ENCODE data around the gene ARHGAP30.

DNA sequence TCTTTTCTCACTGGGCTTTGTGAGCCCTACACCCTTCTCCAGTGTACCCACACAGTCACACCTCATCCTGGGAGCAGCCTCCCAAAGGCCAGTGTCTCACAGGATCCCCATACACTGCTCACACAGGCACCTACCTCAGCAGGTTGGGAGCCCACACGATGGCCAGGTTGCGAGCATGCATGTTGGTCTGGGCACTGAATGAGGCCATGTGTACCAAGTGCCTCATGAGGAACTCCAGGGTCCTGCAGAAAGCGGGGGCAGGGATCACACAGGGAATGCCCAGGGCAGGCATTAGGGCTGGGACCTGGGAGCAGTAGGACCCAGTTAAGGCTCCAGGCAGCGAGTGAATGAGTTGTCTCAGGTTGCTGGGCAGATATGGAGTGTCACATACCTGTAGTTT lies 15.5 kb downstream of the ARHGAP30 start:
- TF ChIP-seq, protein P1, sequence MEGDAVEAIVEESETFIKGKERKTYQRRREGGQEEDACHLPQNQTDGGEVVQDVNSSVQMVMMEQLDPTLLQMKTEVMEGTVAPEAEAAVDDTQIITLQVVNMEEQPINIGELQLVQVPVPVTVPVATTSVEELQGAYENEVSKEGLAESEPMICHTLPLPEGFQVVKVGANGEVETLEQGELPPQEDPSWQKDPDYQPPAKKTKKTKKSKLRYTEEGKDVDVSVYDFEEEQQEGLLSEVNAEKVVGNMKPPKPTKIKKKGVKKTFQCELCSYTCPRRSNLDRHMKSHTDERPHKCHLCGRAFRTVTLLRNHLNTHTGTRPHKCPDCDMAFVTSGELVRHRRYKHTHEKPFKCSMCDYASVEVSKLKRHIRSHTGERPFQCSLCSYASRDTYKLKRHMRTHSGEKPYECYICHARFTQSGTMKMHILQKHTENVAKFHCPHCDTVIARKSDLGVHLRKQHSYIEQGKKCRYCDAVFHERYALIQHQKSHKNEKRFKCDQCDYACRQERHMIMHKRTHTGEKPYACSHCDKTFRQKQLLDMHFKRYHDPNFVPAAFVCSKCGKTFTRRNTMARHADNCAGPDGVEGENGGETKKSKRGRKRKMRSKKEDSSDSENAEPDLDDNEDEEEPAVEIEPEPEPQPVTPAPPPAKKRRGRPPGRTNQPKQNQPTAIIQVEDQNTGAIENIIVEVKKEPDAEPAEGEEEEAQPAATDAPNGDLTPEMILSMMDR (IDR thresholded peaks at IDR 0.05) = no peak
- TF ChIP-seq POLR2A (IDR thresholded peaks at IDR 0.05) = no peak
